GM12873 (cell line): Measurements from ENCODE around the gene HMGCLL1.

Experiments used
- TF ChIP-seq, protein P1 (sequence below): IDR thresholded peaks from 2 replicates; pipeline ENCODE4 v1.5.1; 2012; ENCODE audit warnings: low read depth, mild to moderate bottlenecking, moderate library complexity, low read length, control low read depth; ENCODE audit not compliant: insufficient read depth; ENCODE audit errors: missing control alignments

Gene HMGCLL1

DNA sequence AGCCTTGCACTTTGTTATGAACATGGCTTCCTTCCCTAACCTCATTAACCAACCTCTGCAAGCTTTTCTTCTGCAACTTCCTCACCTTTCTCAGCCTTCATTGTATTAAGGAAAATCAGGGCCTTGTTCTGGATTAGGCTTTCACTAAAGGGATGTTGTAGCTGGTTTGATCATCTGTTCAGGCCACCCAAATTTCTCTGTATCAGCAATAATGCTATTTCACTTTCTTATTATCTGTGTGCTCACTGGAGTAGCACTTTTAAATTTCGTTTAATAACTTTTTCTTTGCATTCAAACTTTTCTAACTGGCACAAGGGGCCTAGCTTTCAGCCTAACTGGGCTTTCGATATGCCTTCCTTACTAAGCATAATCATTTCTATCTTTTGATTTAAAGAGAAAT is 155.1 kb downstream of the HMGCLL1 start:
- TF ChIP-seq, protein P1, sequence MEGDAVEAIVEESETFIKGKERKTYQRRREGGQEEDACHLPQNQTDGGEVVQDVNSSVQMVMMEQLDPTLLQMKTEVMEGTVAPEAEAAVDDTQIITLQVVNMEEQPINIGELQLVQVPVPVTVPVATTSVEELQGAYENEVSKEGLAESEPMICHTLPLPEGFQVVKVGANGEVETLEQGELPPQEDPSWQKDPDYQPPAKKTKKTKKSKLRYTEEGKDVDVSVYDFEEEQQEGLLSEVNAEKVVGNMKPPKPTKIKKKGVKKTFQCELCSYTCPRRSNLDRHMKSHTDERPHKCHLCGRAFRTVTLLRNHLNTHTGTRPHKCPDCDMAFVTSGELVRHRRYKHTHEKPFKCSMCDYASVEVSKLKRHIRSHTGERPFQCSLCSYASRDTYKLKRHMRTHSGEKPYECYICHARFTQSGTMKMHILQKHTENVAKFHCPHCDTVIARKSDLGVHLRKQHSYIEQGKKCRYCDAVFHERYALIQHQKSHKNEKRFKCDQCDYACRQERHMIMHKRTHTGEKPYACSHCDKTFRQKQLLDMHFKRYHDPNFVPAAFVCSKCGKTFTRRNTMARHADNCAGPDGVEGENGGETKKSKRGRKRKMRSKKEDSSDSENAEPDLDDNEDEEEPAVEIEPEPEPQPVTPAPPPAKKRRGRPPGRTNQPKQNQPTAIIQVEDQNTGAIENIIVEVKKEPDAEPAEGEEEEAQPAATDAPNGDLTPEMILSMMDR = no peak

DNA sequence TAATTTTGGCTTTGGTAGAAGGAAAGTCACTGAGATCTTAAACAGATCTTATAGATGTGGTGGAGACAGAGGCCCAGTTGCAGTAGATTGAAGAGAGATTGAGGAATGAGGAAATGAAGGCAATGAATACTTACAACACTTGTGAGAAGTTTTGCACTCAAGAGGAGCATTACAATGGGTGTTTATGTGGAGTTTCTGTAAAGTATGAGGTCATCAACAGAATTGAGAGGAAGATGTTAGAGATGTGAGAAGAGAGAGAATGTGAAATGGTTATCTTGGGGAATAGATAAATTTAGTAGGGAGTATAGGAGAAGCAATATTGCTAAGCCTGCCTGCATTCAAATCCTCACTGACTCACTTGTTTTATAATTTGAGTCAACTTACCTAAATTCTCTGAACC is 168.3 kb downstream of the HMGCLL1 start:
- TF ChIP-seq, protein P1 = no peak

DNA sequence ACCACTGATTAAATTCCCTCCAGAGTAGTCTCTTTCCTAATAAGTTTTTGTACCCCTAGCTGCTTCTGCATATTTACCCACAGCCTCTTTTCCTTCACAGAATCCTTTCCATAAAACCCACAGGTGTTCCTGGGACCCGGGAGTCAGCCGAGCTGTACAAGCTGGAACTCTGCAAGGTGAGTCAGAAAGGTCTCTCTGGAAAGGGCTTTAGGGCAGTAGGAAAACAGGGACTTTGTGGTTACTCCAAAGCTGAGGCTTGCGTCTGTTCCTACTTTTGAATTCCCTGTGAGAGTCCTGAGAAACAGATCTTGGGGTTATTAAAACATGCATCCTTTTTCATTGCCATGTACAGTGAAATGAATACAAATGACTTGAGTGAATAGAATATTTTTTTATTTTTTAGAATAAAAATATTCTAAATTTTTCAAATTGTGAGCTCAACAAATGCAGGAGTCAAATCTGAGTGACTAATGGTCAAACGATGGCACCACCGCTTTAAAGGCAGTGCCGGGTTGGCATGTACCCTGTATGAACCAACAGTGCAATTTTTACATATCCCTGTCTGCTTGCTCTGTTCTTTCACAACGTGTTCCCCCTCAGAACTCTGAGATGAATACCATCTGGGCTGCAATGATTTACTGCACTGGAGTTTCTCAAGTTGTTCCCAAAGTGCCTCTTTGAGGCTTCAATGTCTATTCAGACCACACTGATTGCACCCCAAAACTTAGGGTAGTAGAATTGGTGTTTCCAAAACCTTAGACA is 173.3 kb downstream of the HMGCLL1 start:
- TF ChIP-seq, protein P1 = no peak

DNA sequence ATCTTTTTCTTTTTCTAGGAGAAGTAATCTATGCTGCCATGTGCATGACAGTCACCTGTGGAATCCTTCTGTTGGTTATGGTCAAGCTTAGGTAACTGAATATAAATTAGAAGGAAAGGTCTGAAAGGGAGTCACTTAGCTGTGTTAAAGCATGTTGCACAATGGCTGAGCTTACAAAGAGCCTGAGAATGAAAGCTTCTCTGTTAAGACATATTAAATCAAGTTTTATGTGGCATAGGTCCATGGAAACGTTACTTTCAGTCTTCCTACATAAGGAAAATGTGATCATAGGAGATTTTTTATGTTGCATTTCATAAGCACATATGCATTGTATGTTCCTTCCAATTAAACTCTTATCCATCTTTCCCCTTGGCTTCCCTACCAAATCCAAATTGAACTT is 179.6 kb downstream of the HMGCLL1 start:
- TF ChIP-seq, protein P1 = no peak

DNA sequence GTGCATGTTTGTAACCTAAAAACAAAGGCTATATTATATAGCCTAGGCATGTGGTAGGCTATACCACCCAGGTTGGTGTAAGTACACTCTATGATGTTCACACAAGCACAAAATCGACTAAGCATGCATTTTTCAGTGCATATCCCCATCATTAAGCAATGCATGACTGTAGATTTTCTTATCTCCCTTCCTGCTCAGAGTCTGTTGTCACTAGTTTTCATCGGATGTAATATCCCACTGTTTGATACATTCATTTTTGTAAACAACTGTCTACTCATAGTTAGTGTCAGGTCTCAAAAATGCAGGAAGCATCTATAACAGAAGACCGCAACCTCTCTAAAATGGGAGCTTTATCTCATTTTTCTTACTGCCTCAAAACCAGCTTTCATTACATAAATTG is 181.0 kb downstream of the HMGCLL1 start:
- TF ChIP-seq, protein P1 = no peak

DNA sequence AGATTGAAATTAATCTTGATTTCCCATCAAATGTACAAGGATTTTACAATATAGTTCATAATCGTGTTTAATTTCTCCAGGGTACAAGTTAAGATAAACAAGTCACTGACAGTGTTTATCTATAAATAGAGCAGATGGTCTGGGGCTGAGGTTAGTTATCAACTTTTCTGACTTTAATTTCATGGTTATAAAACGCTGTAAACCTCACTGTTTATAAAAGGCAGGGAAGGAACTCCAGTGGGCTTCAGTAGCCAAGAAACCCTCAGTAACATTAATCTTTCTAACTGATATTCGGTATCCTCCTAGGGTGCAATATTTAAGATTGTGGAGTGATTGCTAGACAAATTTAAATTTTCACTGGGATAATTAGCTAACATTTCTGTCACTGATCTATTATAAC is 183.1 kb downstream of the HMGCLL1 start:
- TF ChIP-seq, protein P1 = no peak

DNA sequence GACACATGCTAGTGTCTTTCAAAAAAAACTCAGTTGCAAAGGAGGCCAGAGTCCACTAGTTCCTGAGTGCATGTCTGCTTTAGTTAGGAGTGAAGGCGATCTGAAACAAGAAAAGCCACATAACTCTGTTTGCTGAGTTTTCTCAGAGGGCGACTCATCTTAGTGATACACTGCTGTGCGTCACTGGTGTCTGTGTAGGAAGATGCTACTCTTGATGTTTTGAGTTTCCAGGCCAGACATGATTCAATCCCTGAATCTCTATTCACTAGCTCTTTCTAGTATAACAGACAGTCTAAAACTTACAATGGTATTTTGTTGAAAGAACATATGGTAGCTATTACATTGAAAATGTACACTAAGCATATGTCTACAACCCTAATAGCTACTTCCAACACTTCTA is 190.8 kb downstream of the HMGCLL1 start:
- TF ChIP-seq, protein P1 = no peak
